ENCODE results near the gene HERC3.

HERC3 gene

DNA sequence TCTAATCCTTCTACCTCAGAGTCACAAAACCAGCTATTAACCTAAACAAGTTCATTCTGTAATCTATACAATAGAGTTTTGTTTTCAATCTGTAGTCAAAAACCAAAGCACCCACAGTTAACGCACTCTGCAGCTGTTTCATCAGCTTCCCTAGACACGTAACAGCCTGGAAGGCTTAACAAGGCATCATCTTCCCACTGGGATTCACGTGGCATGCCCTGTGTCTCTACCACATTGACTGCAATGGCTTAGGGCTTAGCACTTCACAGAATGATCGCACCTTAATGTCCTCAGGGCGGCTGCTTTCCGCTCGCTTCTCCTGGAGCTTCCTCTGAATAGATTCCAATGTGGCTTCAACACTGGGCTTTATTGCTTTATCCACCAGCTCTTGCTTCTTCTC is 155.1 kb downstream of the HERC3 start:
- no peak for DNase-seq (ENCODE audit: low read depth)

DNA sequence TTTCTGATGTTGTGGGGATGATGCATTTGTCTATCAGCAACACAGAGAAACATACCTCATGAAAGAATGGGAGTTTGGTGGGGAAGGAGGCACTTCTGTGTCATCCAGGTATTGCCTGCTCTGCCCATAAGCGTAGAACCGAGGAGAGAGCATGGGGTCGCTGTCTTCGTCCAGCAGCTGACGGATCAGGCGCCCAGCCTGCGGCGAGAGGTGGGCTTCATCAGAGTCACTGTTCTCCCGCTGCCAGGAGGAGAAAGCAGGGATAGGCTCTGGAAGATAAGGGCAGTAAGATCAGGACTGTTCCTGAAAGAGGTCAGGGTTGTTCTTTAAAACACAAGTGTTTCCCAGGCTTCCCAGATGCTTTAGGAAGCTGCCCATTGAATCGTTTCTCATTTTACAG is 158.1 kb downstream of the HERC3 start:
- DNase-seq (ENCODE audit: low read depth) = no peak

DNA sequence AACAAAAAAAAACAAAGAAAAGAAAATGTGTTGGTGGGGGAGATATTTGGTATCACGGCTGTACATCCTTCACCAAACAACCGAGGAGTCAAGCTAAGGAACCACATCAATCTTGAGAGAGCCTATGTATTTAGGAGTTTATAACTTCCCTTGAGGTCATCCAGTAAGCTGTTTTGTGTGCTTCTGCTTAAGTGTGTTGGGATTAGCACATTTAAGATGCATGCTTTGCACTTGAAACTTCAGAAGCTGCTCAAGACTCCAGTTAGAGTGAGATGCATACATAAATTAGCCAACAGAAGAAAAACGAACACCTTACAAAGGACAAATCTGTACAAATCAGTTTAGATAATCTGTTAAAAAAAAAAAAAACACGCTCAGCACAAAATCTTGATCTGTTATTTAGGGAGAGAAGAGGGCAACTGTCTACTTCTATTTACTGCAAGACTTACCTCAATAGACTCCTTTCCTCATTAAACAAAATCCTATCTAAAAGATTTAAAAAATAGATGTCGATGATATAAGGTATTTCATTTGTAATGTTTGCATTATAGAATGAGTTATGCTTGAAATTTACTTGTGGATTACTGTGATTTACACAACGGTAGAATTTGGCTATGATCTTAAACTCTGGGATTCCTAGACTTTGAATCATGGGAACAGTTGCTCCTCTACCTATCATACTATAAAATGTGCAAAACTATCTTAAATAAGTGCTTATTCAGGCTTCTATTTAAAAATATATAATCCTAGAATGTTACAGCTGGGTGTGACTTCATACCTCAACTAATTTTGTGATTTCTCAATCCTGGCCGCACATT is 159.2 kb downstream of the HERC3 start:
- no peak for DNase-seq (ENCODE audit: low read depth)

DNA sequence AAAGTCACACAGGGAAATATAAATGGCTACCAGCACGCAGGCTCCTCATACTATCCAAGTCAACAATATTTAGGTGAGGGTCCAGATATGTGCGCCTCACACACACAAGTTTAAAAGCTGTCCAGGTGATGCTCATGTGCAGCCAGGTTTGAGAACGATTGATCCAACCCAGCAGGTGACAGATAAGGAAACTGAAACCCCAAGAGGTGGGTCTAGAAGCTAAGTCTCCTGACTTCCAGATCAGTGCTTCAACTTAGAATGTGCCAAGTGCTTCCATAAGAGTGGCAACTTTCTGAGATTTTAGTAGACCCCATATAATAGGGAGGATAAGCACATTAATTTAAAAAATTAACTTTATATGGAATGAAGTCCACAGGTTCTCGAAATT is 159.8 kb downstream of the HERC3 start:
- DNase-seq (ENCODE audit: low read depth) = no peak

DNA sequence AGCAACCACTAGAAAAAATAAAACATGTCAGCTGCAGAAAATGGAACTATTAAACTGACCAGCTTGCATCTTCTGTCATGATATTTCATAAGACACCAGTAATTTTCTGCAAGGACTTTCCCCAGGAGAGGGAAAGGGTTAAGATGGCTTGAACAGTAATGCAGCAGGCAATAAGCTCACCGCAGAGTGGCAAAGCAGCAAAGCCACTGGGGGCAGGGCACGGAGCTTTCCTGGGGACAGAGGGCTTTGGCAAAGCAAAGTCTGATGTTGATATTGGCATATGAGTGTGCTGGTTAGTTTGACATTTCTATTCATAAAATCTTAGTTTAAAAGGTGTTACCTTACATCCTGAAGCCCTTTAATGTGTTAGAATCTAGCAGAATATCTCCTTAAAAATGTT is 160.5 kb downstream of the HERC3 start:
- no peak for DNase-seq (ENCODE audit: low read depth)

DNA sequence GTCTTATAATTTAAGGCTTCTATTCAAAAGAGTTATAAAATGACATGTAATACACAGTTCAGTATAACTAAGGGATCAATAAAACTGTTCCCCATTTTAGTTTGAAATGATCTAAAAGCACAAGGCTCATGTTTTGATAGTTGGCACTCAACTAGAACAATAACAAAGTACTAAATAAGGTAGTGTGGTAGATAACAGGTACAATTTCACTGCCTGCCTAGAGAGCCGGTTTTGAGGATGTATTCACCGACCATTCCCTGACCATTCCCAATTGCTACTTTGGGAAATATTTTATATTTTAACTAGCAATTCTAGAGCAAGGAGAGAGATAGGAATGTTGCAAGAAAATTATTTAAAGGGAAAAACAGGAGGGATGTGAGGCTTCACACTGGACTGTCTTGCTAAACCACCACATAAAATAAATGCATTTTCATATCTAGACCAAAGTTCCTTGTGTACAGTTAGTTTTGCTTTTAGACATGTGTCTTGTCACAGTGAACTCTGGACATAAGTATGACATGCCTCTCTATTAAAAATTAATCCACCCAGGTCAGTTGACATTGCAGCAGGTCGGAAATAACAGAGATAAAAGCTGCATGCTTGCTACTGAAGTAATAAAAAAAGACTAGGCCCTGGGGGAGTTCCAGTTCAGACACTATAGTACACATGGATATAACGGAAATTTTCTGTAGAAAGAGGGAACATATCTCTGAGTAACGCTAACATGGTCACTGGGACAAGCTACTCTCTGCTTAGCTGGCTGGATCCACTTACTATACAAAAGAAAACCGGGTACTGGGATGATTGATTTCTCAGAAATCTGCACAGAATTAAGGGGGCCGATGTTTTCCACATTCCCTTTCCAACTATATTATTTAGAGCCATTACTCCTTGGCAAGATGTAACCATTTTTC is 161.6 kb downstream of the HERC3 start:
- DNase-seq (ENCODE audit: low read depth) = no peak

DNA sequence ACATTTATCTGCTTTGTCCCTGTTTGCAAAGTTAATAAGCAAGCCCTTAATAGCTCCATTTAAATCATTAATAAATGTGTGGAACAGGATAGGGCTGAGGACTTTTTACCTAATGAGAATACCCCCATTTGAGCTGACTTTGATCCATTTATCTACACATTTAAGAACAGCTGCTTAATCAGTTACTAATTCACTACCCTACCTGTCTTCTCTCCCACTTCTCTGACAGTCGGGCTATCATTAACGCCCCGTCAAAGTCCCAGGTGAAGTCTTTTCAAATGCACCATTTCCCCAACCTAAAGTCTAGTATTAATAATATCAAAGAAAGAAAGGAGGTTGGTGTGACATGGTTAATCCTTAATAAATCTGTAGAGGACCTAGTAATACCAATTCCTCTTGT is 162.5 kb downstream of the HERC3 start:
- no peak for DNase-seq (ENCODE audit: low read depth)

DNA sequence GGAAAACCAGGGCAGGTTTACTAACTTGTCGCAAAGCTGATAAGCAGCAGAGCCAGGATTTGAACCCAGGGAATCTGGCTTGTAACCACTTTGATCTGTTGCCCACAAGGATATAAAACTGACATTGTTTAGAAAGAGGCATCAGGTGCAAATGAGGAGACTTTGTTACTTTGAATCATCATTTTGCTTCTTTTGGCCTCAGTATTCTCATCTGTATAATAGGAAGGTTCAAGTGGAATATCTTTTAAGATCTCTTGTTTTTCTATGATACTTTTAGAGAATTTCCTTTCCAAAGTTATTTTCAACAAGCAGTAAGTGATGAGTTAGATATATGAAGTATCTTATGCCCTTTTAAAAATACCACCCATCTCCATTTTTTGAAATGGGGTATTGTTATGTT is 163.2 kb downstream of the HERC3 start:
- no peak for DNase-seq (ENCODE audit: low read depth)

DNA sequence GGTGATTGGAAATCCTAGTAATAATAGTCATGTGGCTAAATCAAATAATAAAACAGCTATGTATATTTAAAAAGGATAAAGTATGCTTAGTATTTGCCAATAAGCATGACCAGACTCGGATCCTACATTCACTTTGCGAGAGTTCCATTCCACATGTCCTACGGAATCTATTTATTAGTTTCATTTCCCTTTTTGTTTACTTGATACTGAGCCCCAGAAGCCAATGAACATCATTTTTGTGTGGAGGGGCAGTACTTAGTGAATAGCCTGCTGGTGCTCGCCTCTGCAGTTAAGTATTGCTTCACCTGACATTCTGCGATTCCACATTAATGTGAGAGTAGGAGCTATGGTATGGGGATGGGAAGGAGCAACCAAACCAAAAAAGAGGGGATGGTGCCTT is 163.9 kb downstream of the HERC3 start:
- DNase-seq (ENCODE audit: low read depth) = no peak

DNA sequence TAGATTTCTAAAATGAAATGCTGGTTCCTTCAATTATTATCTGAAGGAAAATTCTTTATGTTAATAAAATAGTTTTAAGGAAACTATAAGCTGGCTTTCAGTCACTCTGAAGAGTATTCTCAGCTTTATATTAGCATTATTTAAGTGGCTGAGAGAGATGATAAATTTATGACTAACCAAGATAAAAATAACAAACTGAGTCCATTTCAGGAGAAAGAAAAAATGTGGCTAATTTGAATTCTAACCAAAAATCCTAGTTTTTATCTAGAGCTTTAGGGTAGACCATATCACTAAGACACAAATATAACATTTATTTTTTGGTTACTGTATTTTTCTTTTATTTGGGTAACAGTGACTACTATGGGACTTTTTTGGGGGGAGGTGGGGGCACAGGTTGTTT is 164.8 kb downstream of the HERC3 start:
- no peak for DNase-seq (ENCODE audit: low read depth)

DNA sequence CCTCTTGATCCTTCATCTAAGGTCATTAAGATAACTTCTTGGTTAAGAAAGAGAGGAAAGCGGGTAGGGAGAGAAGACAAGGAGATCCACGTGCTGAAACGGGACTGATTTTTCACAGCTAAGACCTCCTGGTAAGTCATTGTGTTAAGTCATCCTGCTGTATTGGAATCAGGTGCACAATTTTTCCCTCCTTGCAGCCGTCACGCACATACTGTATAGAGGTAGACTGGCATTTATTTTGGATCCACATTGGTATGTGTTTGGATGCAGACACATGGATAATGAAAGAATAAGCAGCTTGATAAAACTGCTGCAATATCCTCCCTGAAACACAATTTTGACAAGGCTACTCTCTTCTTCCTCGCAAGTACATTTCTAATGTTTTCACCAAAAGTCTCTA is 165.5 kb downstream of the HERC3 start:
- DNase-seq (ENCODE audit: low read depth) = no peak

All from activated T-cell treated with anti-CD3 and anti-CD28 coated beads for 48 hours (primary cell).